Measurements from ENCODE around the gene GUCY2D.

Gene GUCY2D

DNA sequence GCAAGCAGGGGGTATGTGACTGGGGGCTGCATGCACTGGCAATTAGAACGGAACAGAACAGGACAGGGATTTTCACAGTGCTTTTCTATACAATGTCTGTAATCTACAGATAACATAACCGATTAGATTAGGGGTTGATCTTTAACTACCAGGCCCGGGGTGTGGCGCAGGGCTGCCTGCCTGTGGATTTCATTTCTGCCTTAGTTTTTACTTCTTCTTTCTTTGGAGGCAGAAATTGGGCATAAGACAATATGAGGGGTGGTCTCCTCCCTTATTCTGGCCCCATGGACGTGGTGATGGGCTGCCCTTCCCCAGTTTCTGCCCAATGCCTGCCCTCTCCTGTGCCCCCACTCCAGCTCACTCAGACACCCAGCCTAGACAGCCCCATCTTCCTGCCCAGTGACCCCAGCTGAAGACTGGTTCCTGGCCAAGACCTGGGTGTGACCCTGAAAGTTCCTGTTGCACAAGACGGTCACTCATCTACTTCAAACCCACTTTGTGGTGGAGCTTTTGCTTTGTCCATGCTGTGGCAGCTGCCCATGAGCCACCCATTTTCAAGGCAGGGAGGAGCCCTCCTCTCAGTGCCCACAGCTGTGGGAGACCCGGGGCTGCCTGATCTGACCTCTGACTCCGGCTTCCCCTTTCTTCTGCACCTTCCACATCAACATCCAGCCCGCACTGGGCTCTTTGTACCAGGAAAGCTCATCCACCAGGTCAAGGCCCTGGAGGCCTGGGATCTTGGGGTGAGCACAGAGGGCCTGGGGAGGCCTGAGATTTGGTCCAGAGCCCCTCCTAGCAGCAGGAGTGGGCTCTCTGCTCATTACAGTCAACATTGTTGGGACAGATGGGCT lies 66.5 kb downstream of the GUCY2D start:
- no peak for DNase-seq

DNA sequence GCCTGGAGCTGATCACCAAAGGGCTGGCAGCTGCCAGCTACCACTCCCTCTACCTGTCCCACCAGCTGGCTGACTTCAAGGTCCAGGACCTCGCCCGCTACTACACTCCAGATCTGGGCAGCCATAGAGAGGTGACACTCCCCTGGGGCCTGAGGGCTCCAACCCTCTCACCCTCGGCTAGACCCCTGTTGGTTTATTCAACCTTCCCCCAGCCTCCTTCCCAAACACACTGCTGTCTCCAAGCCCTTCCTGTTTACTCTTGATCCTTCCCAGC lies 67.1 kb downstream of the GUCY2D start:
- DNase-seq = no peak

Data from CD4-positive, alpha-beta T cell treated with Interleukin-21 for 1 hour (primary cell).